B cell (primary cell): ENCODE data around the gene KIRREL3. TPM values are rescaled to one million over a fixed set of nuclear protein-coding genes. Genes with fewer than 3 reads are reported as not detected.

Source experiments
- ATAC-seq: fragments of 200-7000 bp; cut with Tn5 transposase; one replicate; pipeline ENCODE4 v1.10.0; 2021; ENCODE audit warnings: low read depth, mild to moderate bottlenecking, moderate number of reproducible peaks, moderate library complexity
- CTCF ChIA-PET: fragments of 350-600 bp; sonication (Branson Sonifier 250); formaldehyde crosslinking; loops from one replicate; lab custom pipeline; 2021; ENCODE audit warnings: antibody characterized with exemption, inconsistent platforms; lab: Charles Lee
- POLR2A ChIA-PET: fragments of 350-600 bp; sonication (Branson Sonifier 250); formaldehyde crosslinking; loops from one replicate; lab custom pipeline; 2021; ENCODE audit warnings: antibody characterized with exemption; lab: Charles Lee
- DNase-seq: peaks from one replicate; pipeline ENCODE4 v3.0.0; 2013
- H2AFZ ChIP-seq: 2 replicates; pipeline ENCODE4 v1.6.1; 2012; ENCODE audit warnings: mild to moderate bottlenecking, low read depth, low read length; ENCODE audit not compliant: insufficient read depth, poor library complexity, severe bottlenecking
- H3K27ac ChIP-seq, 2 donors: 1 replicate in 1 of 2; 2 replicates in 1 of 2; pipeline ENCODE4 v1.5.1; 2012 to 2013; ENCODE audit warnings: low read length in 2 of 2, mild to moderate bottlenecking in 2 of 2, moderate library complexity in 1 of 2
- H3K27me3 ChIP-seq, 4 experiments: fragments of 200-600 bp in 1 of 4; sonication (generic) in 1 of 4; replicated peaks in 1 of 4; 1 replicate in 2 of 4; 2 replicates in 2 of 4; pipeline versions ENCODE4 v1.6.1 to v1.7.0; 2013 to 2016; ENCODE audit warnings: low read length in 3 of 4, mild to moderate bottlenecking in 2 of 4, mixed read lengths in 1 of 4, moderate library complexity in 1 of 4; ENCODE audit not compliant: insufficient read depth in 4 of 4, control insufficient read depth in 3 of 4; ENCODE audit errors: control extremely low read depth in 1 of 4
- H3K36me3 ChIP-seq, 2 experiments: replicated peaks in 1 of 2; 1 replicate in 1 of 2; 2 replicates in 1 of 2; pipeline versions ENCODE4 v1.6.1 to v1.7.1; 2013; ENCODE audit warnings: low read length in 1 of 2; ENCODE audit not compliant: insufficient read depth in 2 of 2, control insufficient read depth in 1 of 2; ENCODE audit errors: control extremely low read depth in 1 of 2, extremely low read depth in 1 of 2
- H3K4me1 ChIP-seq, 2 donors: fragments of 200-600 bp in 1 of 2; sonication (generic) in 1 of 2; 1 replicate in 1 of 2; 2 replicates in 1 of 2; pipeline versions ENCODE4 v1.5.1 to v1.6.1; 2013 to 2017; ENCODE audit warnings: low read length in 2 of 2; ENCODE audit not compliant: control insufficient read depth in 2 of 2, insufficient read depth in 2 of 2
- H3K4me2 ChIP-seq: replicated peaks from 2 replicates; pipeline ENCODE3; 2012; ENCODE audit warnings: mild to moderate bottlenecking, low read depth, low read length; ENCODE audit not compliant: poor library complexity, severe bottlenecking
- H3K4me3 ChIP-seq, 5 experiments: fragments of 200-600 bp in 1 of 5; sonication (generic) in 1 of 5; 1 replicate in 3 of 5; 2 replicates in 2 of 5; pipeline versions ENCODE4 v1.5.1 to v1.7.0; 2011 to 2016; ENCODE audit warnings: low read length in 4 of 5, mild to moderate bottlenecking in 4 of 5, low read depth in 2 of 5, control low read depth in 1 of 5, moderate library complexity in 1 of 5; ENCODE audit not compliant: insufficient read depth in 1 of 5; ENCODE audit errors: control extremely low read depth in 1 of 5, extremely low read depth in 1 of 5
- H3K79me2 ChIP-seq: fragments of 200-600 bp; sonication (generic); one replicate; pipeline ENCODE4 v1.6.0; 2016; ENCODE audit warnings: low read length; ENCODE audit not compliant: control insufficient read depth, insufficient read depth
- H3K9ac ChIP-seq: fragments of 200-600 bp; sonication (generic); 2 replicates; pipeline ENCODE4 v1.6.1; 2017; ENCODE audit warnings: mild to moderate bottlenecking, low read length, moderate library complexity
- H3K9me3 ChIP-seq, 3 donors: one replicate each; pipeline versions ENCODE4 v1.6.1 to v1.7.1; 2013; ENCODE audit warnings: low read length in 2 of 3; ENCODE audit not compliant: control insufficient read depth in 2 of 3, insufficient read depth in 1 of 3; ENCODE audit errors: control extremely low read depth in 1 of 3
- H4K20me1 ChIP-seq: 2 replicates; pipeline ENCODE4 v1.6.0; 2012; ENCODE audit warnings: mild to moderate bottlenecking, low read length; ENCODE audit not compliant: insufficient read depth, control insufficient read depth, poor library complexity, severe bottlenecking
- H3K27ac Mint-ChIP-seq: one replicate; pipeline ENCODE4 v1.8.0; 2021; ENCODE audit warnings: mixed read lengths
- H3K27me3 Mint-ChIP-seq: one replicate; pipeline ENCODE4 v1.8.0; 2021; ENCODE audit warnings: mixed read lengths
- H3K4me1 Mint-ChIP-seq: one replicate; pipeline ENCODE4 v1.8.0; 2021; ENCODE audit warnings: mixed read lengths
- H3K4me3 Mint-ChIP-seq: one replicate; pipeline ENCODE4 v1.8.0; 2021; ENCODE audit warnings: mixed read lengths
- H3K9me3 Mint-ChIP-seq: one replicate; pipeline ENCODE4 v1.8.0; 2022; ENCODE audit warnings: mixed read lengths; ENCODE audit not compliant: insufficient read depth
- EZH2 ChIP-seq: IDR thresholded peaks from 2 replicates; pipeline ENCODE4 v1.6.1; 2012; ENCODE audit warnings: borderline replicate concordance, low read depth, mild to moderate bottlenecking, moderate library complexity, low read length; ENCODE audit not compliant: insufficient read depth, poor library complexity, severe bottlenecking
- WGBS: methylation state at CpG from one replicate; pipeline ENCODE4 v1.1.5; 2013; ENCODE audit warnings: missing lambda C conversion rate; ENCODE audit not compliant: insufficient coverage; 5-methylcytosine and 5-hydroxymethylcytosine counted together
- intact Hi-C: fragments of 100-400 bp; cut with micrococcal nuclease; formaldehyde crosslinking; loops from one replicate; pipeline ENCODE4 v1.10.0; 2022
- polyA plus RNA-seq: library from polyadenylated mRNA; depleted of rRNA; stranded (reverse); fragments of >200 nt; gene quantifications from 2 replicates; pipeline ENCODE4 v1.2.3, GENCODE V29; 2012
- total RNA-seq, 2 donors: library from RNA; stranded (reverse); fragments of 120-200 nt in 1 of 2; gene quantifications; 1 replicate in 1 of 2; 2 replicates in 1 of 2; pipeline versions ENCODE4 v1.2.3 to v1.2.4, GENCODE V29; 2013 to 2022
- TF ChIP-seq, protein P1 (sequence below): fragments of 200-600 bp; IDR thresholded peaks from one replicate; pipeline ENCODE4 v1.8.0; 2022; ENCODE audit warnings: antibody characterized with exemption, mild to moderate bottlenecking

KIRREL3 gene
- total and polyA plus RNA-seq, 2 donors (not counting 1 experiment from before 2014, with no cell fraction given): not detected

GRCh38 chr11:127028648-127029047 lies 28.1 kb upstream of the KIRREL3 start:
- no peak for ATAC-seq
- TF ChIP-seq EZH2: no peak
- TF ChIP-seq, protein P1, sequence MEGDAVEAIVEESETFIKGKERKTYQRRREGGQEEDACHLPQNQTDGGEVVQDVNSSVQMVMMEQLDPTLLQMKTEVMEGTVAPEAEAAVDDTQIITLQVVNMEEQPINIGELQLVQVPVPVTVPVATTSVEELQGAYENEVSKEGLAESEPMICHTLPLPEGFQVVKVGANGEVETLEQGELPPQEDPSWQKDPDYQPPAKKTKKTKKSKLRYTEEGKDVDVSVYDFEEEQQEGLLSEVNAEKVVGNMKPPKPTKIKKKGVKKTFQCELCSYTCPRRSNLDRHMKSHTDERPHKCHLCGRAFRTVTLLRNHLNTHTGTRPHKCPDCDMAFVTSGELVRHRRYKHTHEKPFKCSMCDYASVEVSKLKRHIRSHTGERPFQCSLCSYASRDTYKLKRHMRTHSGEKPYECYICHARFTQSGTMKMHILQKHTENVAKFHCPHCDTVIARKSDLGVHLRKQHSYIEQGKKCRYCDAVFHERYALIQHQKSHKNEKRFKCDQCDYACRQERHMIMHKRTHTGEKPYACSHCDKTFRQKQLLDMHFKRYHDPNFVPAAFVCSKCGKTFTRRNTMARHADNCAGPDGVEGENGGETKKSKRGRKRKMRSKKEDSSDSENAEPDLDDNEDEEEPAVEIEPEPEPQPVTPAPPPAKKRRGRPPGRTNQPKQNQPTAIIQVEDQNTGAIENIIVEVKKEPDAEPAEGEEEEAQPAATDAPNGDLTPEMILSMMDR: no peak
- intact Hi-C loops: no loop called here

GRCh38 chr11:127027789-127028188 lies 27.2 kb upstream of the KIRREL3 start:
- Histone ChIP-seq H3K27ac (no peak overlapping the region), H3K4me2 (no peak overlapping the region), H3K9me3 (peaks cover 0 to 3% (median 0%) of the 10 kb centered on the region in 3 donors), H2AFZ (no peak overlapping the region), H3K27me3 (peaks cover 0 to 2% (median 0%) of the 10 kb centered on the region in 4 experiments), H3K4me3 (no peak overlapping the region), H3K79me2 (no peaks in the 10 kb centered on the region), H3K36me3 (no peaks in the 10 kb centered on the region), H3K9ac (no peak overlapping the region), H3K4me1 (no peaks in the 10 kb centered on the region), H4K20me1 (no peaks in the 10 kb centered on the region)
- ChIA-PET POLR2A (no interaction called here), CTCF (no interaction called here)
- Mint-ChIP-seq H3K27ac (no peak overlapping the region), H3K4me3 (no peak overlapping the region), H3K9me3 (peaks cover 3% of the 10 kb centered on the region), H3K4me1 (no peaks in the 10 kb centered on the region), H3K27me3 (no peaks in the 10 kb centered on the region)
- no peak for DNase-seq
- intact Hi-C loops: no loop called here
- WGBS: 94% methylated on average over 5 of the region's 5 CpGs
- TF ChIP-seq, protein P1: no peak
- no peak for TF ChIP-seq EZH2
- no peak for ATAC-seq

More at GRCh38 chr11:127028648-127029047, 28.1 kb upstream of the KIRREL3 start:
- Histone ChIP-seq H3K27me3 (peaks cover 0 to 2% (median 0%) of the 10 kb centered on the region in 4 experiments), H2AFZ (no peak overlapping the region), H3K4me1 (no peaks in the 10 kb centered on the region), H3K36me3 (no peaks in the 10 kb centered on the region), H3K4me3 (no peak overlapping the region), H3K9me3 (peaks cover 0 to 3% (median 0%) of the 10 kb centered on the region in 3 donors), H3K9ac (no peak overlapping the region), H3K27ac (no peak overlapping the region), H4K20me1 (no peaks in the 10 kb centered on the region), H3K79me2 (no peaks in the 10 kb centered on the region), H3K4me2 (no peak overlapping the region)
- H3K4me1 Mint-ChIP-seq: no peaks in the 10 kb centered on the region
- POLR2A ChIA-PET: no interaction called here
- H3K9me3 Mint-ChIP-seq: peaks cover 4% of the 10 kb centered on the region
- DNase-seq: no peak
- CTCF ChIA-PET: no interaction called here
- no peaks in the 10 kb centered on the region for H3K27me3 Mint-ChIP-seq
- no peak overlapping the region for H3K4me3 Mint-ChIP-seq
- WGBS: 92% methylated on average over 2 of the region's 4 CpGs
- no peak overlapping the region for H3K27ac Mint-ChIP-seq
